ENCODE data around the gene PDE9A.
A peak's percentile ranks its signal among the peaks of the same experiment; 100 is the strongest.

The PDE9A gene

GRCh38 chr21:42673633-42674328, 20.4 kb downstream of the PDE9A start:
- H3K4me3 ChIP-seq (ENCODE audit: low read depth, low read length): no peak overlapping the region
- in situ Hi-C loops (cut with HindIII; ENCODE audit: low sequenced_read_pairs): no loop called here
- DNase-seq (ENCODE audit: low read depth): no peak
- TF ChIP-seq CTCF (IDR thresholded peaks at IDR 0.05; ENCODE audit: low read depth, low read length, missing control alignments): no peak

- no peak for DNase-seq (ENCODE audit: low read depth)
- H3K4me3 ChIP-seq (ENCODE audit: low read depth, low read length): no peak overlapping the region
- TF ChIP-seq CTCF (IDR thresholded peaks at IDR 0.05; ENCODE audit: low read depth, low read length, missing control alignments): no peak
- in situ Hi-C loops (cut with HindIII; ENCODE audit: low sequenced_read_pairs): no loop called here
Observed at GRCh38 chr21:42674351-42674940, 21.0 kb downstream of the PDE9A start.

GRCh38 chr21:42675403-42675802, 22.0 kb downstream of the PDE9A start:
- no peak for TF ChIP-seq CTCF (IDR thresholded peaks at IDR 0.05; ENCODE audit: low read depth, low read length, missing control alignments)
- in situ Hi-C loops (cut with HindIII; ENCODE audit: low sequenced_read_pairs): no loop called here
- DNase-seq (ENCODE audit: low read depth): no peak
- H3K4me3 ChIP-seq (ENCODE audit: low read depth, low read length): no peak overlapping the region

GRCh38 chr21:42676808-42677207, 23.4 kb downstream of the PDE9A start:
- H3K4me3 ChIP-seq (ENCODE audit: low read depth, low read length): no peak overlapping the region
- in situ Hi-C loops (cut with HindIII; ENCODE audit: low sequenced_read_pairs): no loop called here
- no peak for TF ChIP-seq CTCF (IDR thresholded peaks at IDR 0.05; ENCODE audit: low read depth, low read length, missing control alignments)
- no peak for DNase-seq (ENCODE audit: low read depth)

- DNase-seq (ENCODE audit: low read depth): peak; percentile 89
- in situ Hi-C loops (cut with HindIII; ENCODE audit: low sequenced_read_pairs): no loop called here
- H3K4me3 ChIP-seq (ENCODE audit: low read depth, low read length): no peak overlapping the region
- no peak for TF ChIP-seq CTCF (IDR thresholded peaks at IDR 0.05; ENCODE audit: low read depth, low read length, missing control alignments)
Observed at GRCh38 chr21:42677339-42678321, 24.2 kb downstream of the PDE9A start.

GRCh38 chr21:42678618-42679295, 25.3 kb downstream of the PDE9A start:
- TF ChIP-seq CTCF (IDR thresholded peaks at IDR 0.05; ENCODE audit: low read depth, low read length, missing control alignments): no peak
- in situ Hi-C loops (cut with HindIII; ENCODE audit: low sequenced_read_pairs): no loop called here
- no peak for DNase-seq (ENCODE audit: low read depth)
- H3K4me3 ChIP-seq (ENCODE audit: low read depth, low read length): no peak overlapping the region

Data from astrocyte of the cerebellum (primary cell).